GM19238 (cell line): ENCODE data around the gene DGKE.

Experiments
- DNase-seq: peaks from one replicate; pipeline ENCODE4 v3.0.0; 2011; ENCODE audit warnings: low spot score; ENCODE audit not compliant: insufficient read length

The DGKE gene

GRCh38 chr17:56847106-56847505, 13.2 kb downstream of the DGKE start:
- DNase-seq: no peak

DNA sequence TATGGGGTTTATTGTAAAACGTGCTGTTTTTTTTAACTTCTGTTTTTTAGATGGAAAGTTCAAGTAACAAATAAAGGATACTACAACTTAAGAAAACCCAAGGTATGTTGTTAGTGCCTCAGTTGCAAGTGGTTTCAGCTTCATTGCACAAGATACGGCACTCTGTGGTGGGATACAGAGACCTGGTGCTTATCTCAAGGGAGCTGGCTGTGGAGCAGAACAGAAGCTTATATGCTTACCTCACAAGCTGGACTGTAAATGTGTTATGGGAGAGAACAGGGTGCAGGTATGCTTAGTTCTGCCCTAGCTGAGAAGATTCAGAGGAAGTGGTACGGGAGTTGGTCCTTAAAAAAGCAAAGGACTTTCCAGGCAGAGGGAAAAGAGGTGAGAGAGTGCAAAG, 15.2 kb downstream of the DGKE start:
- no peak for DNase-seq

GRCh38 chr17:56850591-56850990, 16.6 kb downstream of the DGKE start:
- no peak for DNase-seq

GRCh38 chr17:56851008-56851407, 17.1 kb downstream of the DGKE start:
- no peak for DNase-seq

- no peak for DNase-seq
Observed at GRCh38 chr17:56861899-56862298, 27.9 kb downstream of the DGKE start.

GRCh38 chr17:56863974-56864373, 30.0 kb downstream of the DGKE start:
- no peak for DNase-seq

GRCh38 chr17:56866076-56866475, 32.1 kb downstream of the DGKE start:
- DNase-seq: no peak

GRCh38 chr17:56866496-56866895, 32.5 kb downstream of the DGKE start:
- DNase-seq: no peak

GRCh38 chr17:56867948-56868376, 34.0 kb downstream of the DGKE start:
- DNase-seq: no peak

- no peak for DNase-seq
Observed at GRCh38 chr17:56868716-56869115, 34.8 kb downstream of the DGKE start.

DNA sequence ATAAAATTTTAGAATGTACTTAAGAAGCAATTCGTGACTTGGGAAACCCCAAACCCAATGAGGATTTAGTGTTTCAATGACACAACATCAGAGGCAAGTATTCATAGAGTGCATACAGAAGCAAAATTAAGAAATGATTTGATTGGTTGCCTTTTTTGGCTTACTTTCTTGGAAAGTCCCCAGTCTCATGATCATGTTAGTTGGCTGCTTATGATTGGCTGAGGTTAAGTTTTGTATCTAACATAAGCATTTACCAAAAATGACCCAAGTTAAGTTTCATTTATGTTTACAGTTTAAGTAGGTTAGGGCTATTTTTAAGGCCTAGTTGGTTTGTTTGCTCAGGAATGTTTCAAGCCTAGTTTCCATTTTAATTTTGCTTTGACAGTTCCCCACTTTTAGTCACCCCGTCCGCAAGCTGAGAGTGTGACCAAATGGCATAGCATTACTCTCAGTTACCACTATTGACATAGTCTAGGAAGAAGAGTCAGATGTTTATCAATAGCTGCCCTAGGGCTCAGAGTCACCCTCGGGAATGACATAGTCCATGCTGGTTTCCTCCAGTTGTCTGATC, 36.2 kb downstream of the DGKE start:
- DNase-seq: no peak

- DNase-seq: no peak
Observed at GRCh38 chr17:56876766-56877179, 42.8 kb downstream of the DGKE start.

GRCh38 chr17:56879280-56879679, 45.3 kb downstream of the DGKE start:
- DNase-seq: no peak

DNA sequence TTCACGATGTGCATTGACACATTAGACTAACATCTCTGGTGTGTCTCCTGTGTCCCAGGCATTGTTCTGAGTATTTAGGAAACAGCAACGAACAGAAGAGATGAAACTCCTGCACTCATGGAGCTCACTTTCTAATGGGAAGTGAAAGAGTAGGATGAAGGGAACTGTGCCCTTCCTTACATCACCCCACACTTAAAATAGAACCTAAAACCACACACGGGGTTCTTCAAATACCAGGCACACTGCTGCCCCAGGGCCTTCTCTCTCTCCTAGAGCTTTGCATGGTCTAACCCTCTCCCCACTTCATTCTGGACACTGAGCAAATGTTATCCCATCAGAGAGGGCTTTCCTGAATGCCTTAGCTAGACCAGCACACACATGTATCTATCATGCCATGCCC, 46.2 kb downstream of the DGKE start:
- DNase-seq: no peak

DNA sequence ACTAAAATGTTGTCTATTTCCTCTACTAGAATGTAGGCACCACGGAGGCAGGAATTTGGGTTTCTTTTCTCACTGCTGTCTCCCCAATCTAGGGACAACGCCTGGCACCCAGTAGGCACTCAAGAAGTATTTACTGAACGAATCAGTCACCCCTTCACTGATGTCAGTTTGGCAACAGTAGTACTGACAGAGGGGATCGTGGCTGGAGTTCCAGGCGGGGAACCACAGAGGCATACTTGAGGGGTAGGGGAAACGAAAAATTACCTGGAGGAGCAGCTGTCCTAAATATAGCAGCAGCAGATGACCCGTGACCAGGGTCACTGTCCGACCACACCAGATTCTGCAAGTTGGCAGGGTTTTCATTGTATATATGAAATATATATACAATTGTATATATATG, 46.6 kb downstream of the DGKE start:
- DNase-seq: no peak

- DNase-seq: no peak
Observed at GRCh38 chr17:56881685-56882295, 47.8 kb downstream of the DGKE start.

DNA sequence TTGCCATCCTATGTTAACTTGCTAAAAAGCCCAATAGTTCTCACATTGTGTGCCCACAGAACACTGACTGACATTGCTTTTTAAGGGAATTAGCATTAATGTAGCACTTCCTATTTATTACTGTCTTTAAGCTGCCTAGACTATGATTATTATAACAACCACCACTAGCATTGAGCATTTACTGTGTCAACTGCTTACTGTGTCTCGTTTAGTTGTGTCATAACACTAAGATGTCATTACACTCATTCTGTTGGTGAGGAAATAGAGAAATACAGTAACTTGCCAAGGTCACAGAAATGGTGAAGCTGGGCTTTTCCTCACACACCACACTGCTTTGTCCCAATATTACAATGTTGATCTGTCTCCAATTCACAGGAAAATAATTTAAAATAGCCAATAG, 49.7 kb downstream of the DGKE start:
- DNase-seq: no peak

DNA sequence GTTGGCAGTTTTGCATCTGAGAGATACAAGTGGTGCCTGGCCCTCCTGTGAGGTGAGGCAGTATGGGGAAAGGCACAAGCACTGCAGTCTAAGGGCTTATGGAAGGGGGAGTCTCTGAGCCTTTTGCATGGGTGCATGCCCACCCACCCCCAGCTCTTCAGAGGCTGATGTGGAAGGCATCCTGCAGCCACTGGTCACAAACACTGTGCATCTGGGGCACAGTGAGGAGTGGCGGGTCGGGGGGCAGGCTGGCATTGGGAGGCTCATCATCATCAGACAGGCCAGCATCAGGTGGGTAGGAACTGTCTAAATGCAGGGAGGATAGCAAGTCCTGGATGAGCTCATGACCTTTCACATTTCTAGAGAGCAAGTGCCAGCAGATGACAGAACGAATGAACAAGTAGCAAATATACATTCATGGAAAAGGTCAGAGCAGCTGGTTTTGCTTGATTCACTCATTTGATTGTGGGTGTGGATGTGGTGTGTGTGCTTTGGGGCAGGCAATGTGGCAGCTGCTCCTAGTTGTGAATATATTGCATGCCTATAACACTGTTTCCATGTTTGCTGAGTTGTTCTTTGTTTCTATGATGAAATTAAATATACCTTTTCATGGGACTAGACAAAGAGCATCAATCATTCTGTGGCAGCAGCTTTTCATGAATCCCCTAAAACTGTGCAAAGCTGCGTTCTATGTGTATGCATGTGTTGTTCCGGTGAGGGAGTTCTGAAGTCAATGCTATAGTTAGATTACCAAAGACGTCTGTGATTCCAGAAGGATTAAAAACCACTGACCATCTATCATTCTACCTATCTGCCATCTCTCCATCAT, 50.7 kb downstream of the DGKE start:
- no peak for DNase-seq

DNA sequence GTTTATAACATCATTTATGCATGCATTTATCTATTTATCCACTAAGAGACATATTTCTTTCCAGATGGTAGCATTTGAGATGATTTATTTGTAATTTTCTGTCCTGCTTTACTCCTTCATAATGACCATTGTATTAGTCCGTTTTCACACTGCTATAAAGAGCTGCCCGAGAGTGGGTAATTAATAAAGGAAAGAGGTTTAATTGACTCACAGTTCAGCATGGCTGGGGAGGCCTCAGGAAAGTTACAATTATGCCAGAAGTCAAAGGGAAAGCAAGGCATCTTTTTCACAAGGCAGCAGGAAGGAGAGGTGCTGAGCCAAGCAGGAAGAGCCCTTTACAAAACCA, 51.3 kb downstream of the DGKE start:
- DNase-seq: no peak

- DNase-seq: no peak
Observed at GRCh38 chr17:56886288-56886731, 52.4 kb downstream of the DGKE start.

DNA sequence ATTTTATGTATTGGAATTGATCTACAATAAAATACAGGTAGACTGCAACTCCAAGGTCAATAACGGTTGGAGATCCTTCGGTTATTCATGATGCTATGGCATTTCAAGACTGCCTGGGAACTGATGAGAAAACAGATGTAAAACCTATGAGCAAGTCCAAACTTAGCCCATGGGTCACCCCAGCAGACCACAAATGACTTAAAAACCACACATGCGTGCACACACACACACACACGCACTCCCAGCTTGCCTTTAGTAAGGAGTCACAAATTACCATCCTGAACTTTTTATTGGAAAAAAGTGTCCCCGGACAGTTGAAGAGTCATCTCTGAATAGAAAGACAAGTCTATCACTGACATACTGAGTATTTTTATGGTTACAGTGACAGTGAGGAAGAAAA, 53.2 kb downstream of the DGKE start:
- no peak for DNase-seq

DNA sequence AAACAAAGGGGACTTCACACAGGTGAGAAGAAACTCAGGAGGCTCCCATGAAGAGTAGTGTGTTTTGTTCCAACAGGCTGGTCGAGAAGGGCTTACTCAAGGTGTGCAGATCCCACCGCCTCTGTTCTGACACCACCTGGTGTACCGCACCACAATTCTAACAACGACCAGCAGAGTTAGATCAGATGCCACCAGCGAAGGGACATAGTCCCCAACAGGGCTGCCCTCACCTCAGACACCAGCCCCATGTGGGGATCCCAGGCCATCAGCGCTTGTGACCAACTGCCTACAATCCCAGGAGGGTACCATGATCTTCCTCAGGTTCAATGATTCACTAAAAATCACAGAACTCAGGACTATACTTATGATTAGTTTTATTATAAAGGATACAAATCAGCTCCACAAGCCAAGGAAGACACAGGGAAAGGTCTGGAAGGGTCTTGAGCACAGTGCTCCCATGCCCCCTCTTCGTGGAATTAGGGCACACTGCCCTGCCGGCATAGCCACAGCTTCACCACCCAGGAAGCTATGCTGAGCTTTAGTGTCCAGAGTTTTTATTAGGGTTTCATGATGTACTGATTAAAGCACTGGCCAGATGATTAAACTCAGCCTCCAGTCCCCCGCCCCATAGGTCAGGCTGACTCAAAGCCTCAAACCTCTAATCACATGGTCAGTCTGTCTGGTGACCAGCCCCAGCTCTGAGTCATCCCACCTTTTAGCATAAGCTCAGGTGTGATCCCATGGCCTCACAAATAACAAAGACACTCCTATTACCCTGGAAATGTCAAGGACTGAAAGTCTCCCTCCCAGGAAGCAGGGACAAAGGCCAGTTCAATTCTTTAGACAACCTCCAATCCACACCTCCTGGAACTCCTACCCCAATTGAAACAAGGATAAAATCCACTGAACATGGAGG, 53.9 kb downstream of the DGKE start:
- DNase-seq: no peak
